Sigmoid colon (tissue), 4 donors: ENCODE measurements around the gene DTX1.

Source experiments
- EP300 ChIP-seq, 4 donors: sonication (generic); formaldehyde crosslinking; IDR thresholded peaks; one replicate each; pipeline ENCODE4 v1.6.1; 2017; ENCODE audit warnings: antibody characterized with exemption in 4 of 4
- POLR2AphosphoS5 ChIP-seq, 4 donors: sonication (generic); formaldehyde crosslinking; IDR thresholded peaks; one replicate each; pipeline ENCODE4 v1.6.1; 2017; ENCODE audit warnings: antibody characterized with exemption in 4 of 4
- TF ChIP-seq, protein P1 (sequence below), 4 experiments: fragments of 450-650 bp in 3 of 4; fragments of 200-600 bp in 1 of 4; IDR thresholded peaks; one replicate each; pipeline ENCODE4 v1.5.1; 2016 to 2019; ENCODE audit warnings: antibody characterized with exemption in 4 of 4, mild to moderate bottlenecking in 3 of 4, moderate library complexity in 2 of 4

DNA sequence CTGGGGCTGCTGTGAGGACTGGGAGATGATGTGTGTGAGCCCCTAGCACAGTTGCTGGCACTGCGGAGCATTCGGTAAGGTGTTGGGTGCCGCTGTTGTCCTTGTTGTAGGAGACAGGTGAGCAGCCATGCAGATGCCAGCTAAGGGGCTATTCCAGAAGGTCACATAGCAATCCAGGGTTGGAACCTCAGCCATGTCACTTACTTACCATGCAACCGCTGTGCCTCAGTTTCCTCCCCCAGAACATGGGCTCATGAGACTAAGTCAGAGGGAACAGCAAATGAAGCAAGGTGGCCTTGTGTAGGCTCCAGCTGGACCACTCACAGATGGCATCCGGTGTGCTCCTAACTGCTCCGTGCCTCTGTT, 13.2 kb downstream of the DTX1 start:
- TF ChIP-seq, protein P1, sequence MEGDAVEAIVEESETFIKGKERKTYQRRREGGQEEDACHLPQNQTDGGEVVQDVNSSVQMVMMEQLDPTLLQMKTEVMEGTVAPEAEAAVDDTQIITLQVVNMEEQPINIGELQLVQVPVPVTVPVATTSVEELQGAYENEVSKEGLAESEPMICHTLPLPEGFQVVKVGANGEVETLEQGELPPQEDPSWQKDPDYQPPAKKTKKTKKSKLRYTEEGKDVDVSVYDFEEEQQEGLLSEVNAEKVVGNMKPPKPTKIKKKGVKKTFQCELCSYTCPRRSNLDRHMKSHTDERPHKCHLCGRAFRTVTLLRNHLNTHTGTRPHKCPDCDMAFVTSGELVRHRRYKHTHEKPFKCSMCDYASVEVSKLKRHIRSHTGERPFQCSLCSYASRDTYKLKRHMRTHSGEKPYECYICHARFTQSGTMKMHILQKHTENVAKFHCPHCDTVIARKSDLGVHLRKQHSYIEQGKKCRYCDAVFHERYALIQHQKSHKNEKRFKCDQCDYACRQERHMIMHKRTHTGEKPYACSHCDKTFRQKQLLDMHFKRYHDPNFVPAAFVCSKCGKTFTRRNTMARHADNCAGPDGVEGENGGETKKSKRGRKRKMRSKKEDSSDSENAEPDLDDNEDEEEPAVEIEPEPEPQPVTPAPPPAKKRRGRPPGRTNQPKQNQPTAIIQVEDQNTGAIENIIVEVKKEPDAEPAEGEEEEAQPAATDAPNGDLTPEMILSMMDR (IDR thresholded peaks at IDR 0.05), result no peak
- no peak for TF ChIP-seq EP300 (IDR thresholded peaks at IDR 0.05)
- TF ChIP-seq POLR2AphosphoS5 (IDR thresholded peaks at IDR 0.05), result no peak
